ENCODE measurements around the gene ACY1. TPM values are rescaled to one million over a fixed set of nuclear protein-coding genes. Genes with fewer than 3 reads are reported as not detected.

ACY1 gene
- total and polyA plus RNA-seq, 10 of the 15 experiments (the other 5 are each of a cell fraction or from before 2014, with no cell fraction given): 18.5 to 42.2 (median 27.8) TPM

DNA sequence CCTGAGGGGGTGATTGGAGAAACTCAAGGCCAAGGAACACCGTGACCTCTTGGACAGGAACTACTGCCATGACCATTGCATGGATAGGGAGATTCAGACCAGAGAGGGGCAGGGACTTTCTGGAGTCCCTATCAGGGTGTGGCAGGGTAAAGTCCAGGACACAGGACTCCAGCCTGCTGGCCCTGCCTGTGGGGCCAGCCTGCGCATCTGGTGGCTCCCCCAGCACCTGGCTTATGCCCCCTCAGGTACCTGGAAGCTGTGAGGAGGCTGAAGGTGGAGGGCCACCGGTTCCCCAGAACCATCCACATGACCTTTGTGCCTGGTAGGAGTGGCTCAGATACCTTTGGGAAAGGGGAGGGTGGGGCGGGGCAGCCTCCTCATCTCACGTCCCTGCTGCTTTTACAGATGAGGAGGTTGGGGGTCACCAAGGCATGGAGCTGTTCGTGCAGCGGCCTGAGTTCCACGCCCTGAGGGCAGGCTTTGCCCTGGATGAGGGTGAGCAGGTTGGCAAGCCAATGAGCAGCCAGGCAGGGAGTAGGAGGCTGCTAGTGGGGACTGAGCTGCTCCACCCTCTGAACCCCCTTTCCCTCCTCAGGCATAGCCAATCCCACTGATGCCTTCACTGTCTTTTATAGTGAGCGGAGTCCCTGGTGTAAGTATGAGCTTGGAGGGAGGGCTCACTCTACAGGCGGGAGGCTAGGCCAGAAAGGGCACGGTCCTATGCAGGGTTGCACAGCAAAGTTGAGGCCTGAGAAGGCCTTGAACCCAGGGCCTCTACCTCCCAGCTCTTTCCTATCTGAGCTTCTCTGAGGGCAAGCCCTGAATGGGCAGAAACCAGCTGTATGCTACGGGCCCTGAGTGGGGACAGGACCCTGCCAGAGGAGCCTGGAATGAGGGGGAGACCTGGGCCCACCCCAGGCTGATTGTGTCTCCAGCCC, 2.9 kb downstream of the ACY1 start:
- Histone ChIP-seq H3K36me3 (ENCODE audit: control insufficient read depth in 2 of 2, insufficient read depth in 2 of 2, low read length in 1 of 2) (no peaks in the 10 kb centered on the region; a peak in 1 of 4 replicates), H3K4me2 (ENCODE audit: control insufficient read depth, insufficient read depth) (no peak overlapping the region), H3K9me3 (replicated peaks; ENCODE audit: control insufficient read depth, insufficient read depth, low read length) (no peaks in the 10 kb centered on the region), H3K27ac (ENCODE audit: control insufficient read depth, insufficient read depth) (no peak overlapping the region), H3K9ac (ENCODE audit: control insufficient read depth, insufficient read depth, low read length) (no peak overlapping the region), H3K79me2 (ENCODE audit: control insufficient read depth, insufficient read depth, low read length) (peaks cover 3% of the 10 kb centered on the region), H3K27me3 (replicated peaks in 1 of 2; ENCODE audit: control insufficient read depth in 2 of 2, insufficient read depth in 2 of 2, low read length in 1 of 2) (no peaks in the 10 kb centered on the region), H2AFZ (ENCODE audit: control insufficient read depth, low read depth, low read length) (no peak overlapping the region), H4K20me1 (ENCODE audit: control insufficient read depth, insufficient read depth) (0 out of 2 replicates have a peak, but pooled peaks cover under 1% of the 10 kb centered on the region), H3K4me3 (no peak overlapping the region), H3K4me1 (ENCODE audit: control insufficient read depth, insufficient read depth, low read length) (peaks cover 7% of the 10 kb centered on the region)
- no peak for FAIRE-seq
- in situ Hi-C loops (cut with MboI): no loop called here
- no TSS peak for BruUV-seq (replicated peaks)
- CTCF ChIA-PET: interaction anchor here (1.2 kb wide), 1 partner anchor 13 kb away, joined by 3 read pairs; the partner anchor contains the start of gene ABHD14B
- ATAC-seq: no peak
- SMC1A ChIA-PET (ENCODE audit: uncharacterized antibody, unreplicated experiment): no interaction called here
- TF ChIP-seq MYC (IDR thresholded peaks at IDR 0.05; ENCODE audit: insufficient read depth, insufficient read length, insufficient replicate concordance, low read length, severe bottlenecking) (no peak), PML (IDR thresholded peaks at IDR 0.05; ENCODE audit: low read length) (no peak), STAT1 (conservative IDR thresholded peaks at IDR 0.05) (no peak), EGR1 (IDR thresholded peaks at IDR 0.05; ENCODE audit: borderline replicate concordance in 1 of 2, low read depth in 2 of 2, low read length in 2 of 2) (no peak), RFX5 (IDR thresholded peaks at IDR 0.05; ENCODE audit: low read depth, low read length) (no peak), DPF2 (IDR thresholded peaks at IDR 0.05) (no peak), ELK1 (IDR thresholded peaks at IDR 0.05; ENCODE audit: low read depth, low read length) (no peak), PAX5 (IDR thresholded peaks at IDR 0.05; ENCODE audit: borderline replicate concordance, low read depth, low read length) (no peak), ZNF274 (IDR thresholded peaks at IDR 0.05; ENCODE audit: insufficient read depth, insufficient read length) (no peak), RBBP5 (conservative IDR thresholded peaks at IDR 0.05) (no peak), SMAD5 (IDR thresholded peaks at IDR 0.05; ENCODE audit: low read depth) (no peak), ZNF384 (IDR thresholded peaks at IDR 0.05; ENCODE audit: borderline replicate concordance, low read depth, low read length) (no peak), BACH1 (IDR thresholded peaks at IDR 0.05; ENCODE audit: borderline replicate concordance) (no peak), ZBTB40 (IDR thresholded peaks at IDR 0.05; ENCODE audit: borderline replicate concordance) (no peak), GABPA (IDR thresholded peaks at IDR 0.05; ENCODE audit: low read depth) (no peak), NBN (IDR thresholded peaks at IDR 0.05) (no peak)
- TF ChIP-seq, protein P1, sequence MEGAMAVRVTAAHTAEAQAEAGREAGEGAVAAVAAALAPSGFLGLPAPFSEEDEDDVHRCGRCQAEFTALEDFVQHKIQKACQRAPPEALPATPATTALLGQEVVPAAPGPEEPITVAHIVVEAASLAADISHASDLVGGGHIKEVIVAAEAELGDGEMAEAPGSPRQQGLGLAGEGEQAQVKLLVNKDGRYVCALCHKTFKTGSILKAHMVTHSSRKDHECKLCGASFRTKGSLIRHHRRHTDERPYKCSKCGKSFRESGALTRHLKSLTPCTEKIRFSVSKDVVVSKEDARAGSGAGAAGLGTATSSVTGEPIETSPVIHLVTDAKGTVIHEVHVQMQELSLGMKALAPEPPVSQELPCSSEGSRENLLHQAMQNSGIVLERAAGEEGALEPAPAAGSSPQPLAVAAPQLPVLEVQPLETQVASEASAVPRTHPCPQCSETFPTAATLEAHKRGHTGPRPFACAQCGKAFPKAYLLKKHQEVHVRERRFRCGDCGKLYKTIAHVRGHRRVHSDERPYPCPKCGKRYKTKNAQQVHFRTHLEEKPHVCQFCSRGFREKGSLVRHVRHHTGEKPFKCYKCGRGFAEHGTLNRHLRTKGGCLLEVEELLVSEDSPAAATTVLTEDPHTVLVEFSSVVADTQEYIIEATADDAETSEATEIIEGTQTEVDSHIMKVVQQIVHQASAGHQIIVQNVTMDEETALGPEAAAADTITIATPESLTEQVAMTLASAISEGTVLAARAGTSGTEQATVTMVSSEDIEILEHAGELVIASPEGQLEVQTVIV (IDR thresholded peaks at IDR 0.05; ENCODE audit: borderline replicate concordance, partially characterized antibody): no peak
- intact Hi-C loops (cut with micrococcal nuclease; ENCODE audit: unreplicated experiment): no loop called here
- 90% methylated on average over 11 of the region's 12 CpGs for WGBS (ENCODE audit: insufficient coverage, insufficient replicate concordance, low lambda C conversion rate, missing lambda C conversion rate)
- RAD21 ChIA-PET (ENCODE audit: unreplicated experiment): no interaction called here
- POLR2A ChIA-PET: interaction anchor here (0.8 kb wide), 1 partner anchor 19 kb away, joined by 3 read pairs; the partner anchor contains the start of gene PCBP4
- DNase-seq (ENCODE audit: low read depth, low spot score): no peak

Measured in GM12878 (cell line).